Activated CD8-positive, alpha-beta T cell treated with anti-CD3 and anti-CD28 coated beads, Interleukin-2, amount 10 ng/mL, durations not matched to agents 7 days and 5 days (primary cell): Measurements from ENCODE around the gene NRP1. TPM values are rescaled to one million over a fixed set of nuclear protein-coding genes. Genes with fewer than 3 reads are reported as not detected.
A peak's percentile ranks its signal among the peaks of the same experiment; 100 is the strongest.
"Not testable (repeated sequence)": the region's sequence is repeated elsewhere in the genome, so short reads cannot be mapped to it uniquely, and the experiment has no call there.

Source experiments
- ATAC-seq: fragments of 150-1000 bp; cut with Tn5 transposase; one replicate; pipeline ENCODE4 v1.10.0; 2021; ENCODE audit warnings: moderate library complexity
- CTCF ChIA-PET: fragments of 350-600 bp; sonication (Branson Sonifier 250); formaldehyde crosslinking; loops from one replicate; lab custom pipeline; 2021; ENCODE audit warnings: antibody characterized with exemption; lab: Charles Lee
- POLR2A ChIA-PET: fragments of 350-600 bp; sonication (Branson Sonifier 250); formaldehyde crosslinking; loops from one replicate; lab custom pipeline; 2021; ENCODE audit warnings: antibody characterized with exemption; lab: Charles Lee
- DNase-seq: peaks from one replicate; pipeline ENCODE4 v3.0.0-alpha.2; 2020
- H3K27ac Mint-ChIP-seq: one replicate; pipeline ENCODE4 v1.8.0; 2021; ENCODE audit warnings: mild to moderate bottlenecking, mixed read lengths
- H3K27me3 Mint-ChIP-seq: one replicate; pipeline ENCODE4 v1.8.0; 2021; ENCODE audit warnings: low read depth, mixed read lengths
- H3K36me3 Mint-ChIP-seq: one replicate; pipeline ENCODE4 v1.8.0; 2021; ENCODE audit warnings: low read depth, mixed read lengths
- H3K4me1 Mint-ChIP-seq: one replicate; pipeline ENCODE4 v1.8.0; 2021; ENCODE audit warnings: low read depth, mixed read lengths
- H3K4me3 Mint-ChIP-seq: one replicate; pipeline ENCODE4 v1.8.0; 2021; ENCODE audit warnings: mild to moderate bottlenecking, mixed read lengths
- H3K9me3 Mint-ChIP-seq: one replicate; pipeline ENCODE4 v1.8.0; 2022; ENCODE audit warnings: mixed read lengths; ENCODE audit not compliant: insufficient read depth
- total RNA-seq, 2 experiments: library from RNA; stranded (reverse); gene quantifications; one replicate each; pipeline ENCODE4 v1.2.3, GENCODE V29; 2021

Gene NRP1
- under 1 TPM; 0.11 to 0.23 TPM for total RNA-seq

GRCh38 chr10:33334153-33334804 lies at the start of gene NRP1:
NRP1 (minus strand) TSS chr10:33334667; CDS start chr10:33334382, 285 bp downstream.
- Mint-ChIP-seq H3K27ac (no peak within 1 kb of the TSS), H3K27me3 (peaks cover 72% of the 10 kb centered on the region), H3K36me3 (no peaks in the 10 kb centered on the region), H3K9me3 (no peaks in the 10 kb centered on the region), H3K4me3 (peak within 1 kb of the TSS; percentile 70), H3K4me1 (peaks cover 23% of the 10 kb centered on the region)
- CTCF ChIA-PET: interaction anchor here (0.8 to 1.5 kb wide), 5 partner anchors 9 to 141 kb away, joined by 3 to 4 read pairs (median 3); no protein-coding TSS in a partner anchor
- DNase-seq: no peak
- POLR2A ChIA-PET: no interaction called here
- peak; percentile 58 for ATAC-seq

- H3K27ac Mint-ChIP-seq, H3K4me1 Mint-ChIP-seq, H3K27me3 Mint-ChIP-seq, H3K9me3 Mint-ChIP-seq, H3K36me3 Mint-ChIP-seq, H3K4me3 Mint-ChIP-seq, DNase-seq, POLR2A ChIA-PET, ATAC-seq, CTCF ChIA-PET: not testable (repeated sequence)
Measured at GRCh38 chr10:33384201-33384600, 49.7 kb upstream of the NRP1 start.

DNA sequence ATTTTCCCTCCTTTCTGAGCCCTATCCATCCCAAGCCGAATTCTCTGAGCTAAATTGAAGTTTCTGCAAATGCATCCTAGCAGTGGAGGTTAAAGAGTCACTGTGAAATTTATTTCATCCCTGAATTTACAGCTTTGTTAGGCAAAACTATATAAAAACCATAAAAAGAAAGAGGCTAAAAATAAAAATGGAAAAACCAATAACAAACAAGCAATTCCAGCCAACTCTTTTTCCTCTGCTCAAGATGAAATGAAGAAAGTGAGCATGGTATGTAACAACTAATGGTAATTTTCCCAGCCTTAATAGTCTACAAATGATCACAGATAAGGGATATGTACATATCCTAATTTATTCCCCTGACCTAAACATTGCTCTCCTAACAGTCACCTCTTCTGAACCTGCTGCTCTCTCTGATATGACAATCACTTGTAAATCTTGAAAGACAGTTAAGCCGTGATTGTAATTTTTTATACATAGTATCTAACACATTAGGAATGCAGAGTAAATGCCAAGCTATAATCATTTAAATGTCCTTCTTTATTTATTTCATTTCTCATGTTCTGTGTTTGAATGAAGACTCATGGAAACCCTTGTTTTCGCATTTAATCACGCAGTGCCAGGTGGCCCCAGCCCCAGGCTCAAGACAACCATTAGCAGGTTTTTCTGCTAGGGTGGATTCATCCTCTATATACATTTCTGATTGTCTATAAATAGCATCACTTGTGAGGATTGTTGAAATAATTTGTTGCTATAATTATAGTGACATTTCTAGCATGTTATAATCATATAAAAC lies 48.6 kb upstream of the NRP1 start:
- ChIA-PET CTCF (interaction anchor here (0.6 kb wide), 1 partner anchor 357 kb away, joined by 4 read pairs; no protein-coding TSS in a partner anchor), POLR2A (no interaction called here)
- Mint-ChIP-seq H3K27ac (no peak overlapping the region), H3K4me1 (no peaks in the 10 kb centered on the region), H3K27me3 (peaks cover 4% of the 10 kb centered on the region), H3K4me3 (no peak overlapping the region), H3K36me3 (no peaks in the 10 kb centered on the region), H3K9me3 (no peaks in the 10 kb centered on the region)
- no peak for DNase-seq
- no peak for ATAC-seq

GRCh38 chr10:33382216-33382600 lies 47.7 kb upstream of the NRP1 start:
- ATAC-seq (no peak), DNase-seq (no peak)
- no peaks in the 10 kb centered on the region for H3K4me1 Mint-ChIP-seq
- H3K4me3 Mint-ChIP-seq: no peak overlapping the region
- ChIA-PET CTCF (no interaction called here), POLR2A (interaction anchor here (1.2 kb wide), 1 partner anchor 11 kb away, joined by 6 read pairs; no protein-coding TSS in a partner anchor)
- no peaks in the 10 kb centered on the region for H3K9me3 Mint-ChIP-seq
- H3K27me3 Mint-ChIP-seq: peaks cover 4% of the 10 kb centered on the region
- H3K27ac Mint-ChIP-seq: no peak overlapping the region
- no peaks in the 10 kb centered on the region for H3K36me3 Mint-ChIP-seq

DNA sequence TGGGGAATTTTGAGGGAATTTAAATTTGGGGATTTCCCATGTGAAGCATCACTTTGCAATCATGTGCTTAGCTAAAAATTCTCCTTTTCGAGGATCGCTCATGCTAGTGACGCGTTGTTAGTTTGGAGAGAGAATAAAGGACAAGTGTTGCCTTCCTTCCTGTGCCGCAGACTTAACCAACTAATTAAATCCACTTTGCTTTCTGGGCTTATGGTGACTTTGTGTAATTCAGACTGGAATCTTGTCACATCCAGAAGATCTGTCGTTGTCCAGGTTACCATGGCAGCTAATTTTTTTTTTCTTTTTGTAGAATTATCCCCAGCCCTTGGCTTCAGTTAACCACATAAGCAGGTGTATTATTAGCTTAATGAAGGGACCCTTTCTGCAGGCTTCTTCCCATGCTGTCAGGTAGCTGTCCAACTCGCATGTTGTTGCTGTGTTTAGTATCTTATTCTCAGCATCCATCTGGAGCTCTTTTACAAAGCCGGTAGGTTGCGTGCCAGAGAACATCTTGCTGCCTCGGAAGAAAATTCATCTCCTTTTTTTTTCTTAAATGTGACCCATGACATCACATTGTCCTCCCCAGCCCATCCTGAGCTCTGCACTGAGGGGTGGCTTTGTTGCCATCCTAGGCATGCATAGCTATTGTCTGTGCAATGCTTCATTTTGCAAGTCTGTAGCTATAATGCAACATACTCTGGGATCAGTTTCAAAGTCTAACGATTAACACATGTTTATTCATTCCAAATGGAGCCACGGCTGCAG lies 47.2 kb upstream of the NRP1 start:
- ChIA-PET POLR2A (interaction anchor here (1.2 kb wide), 1 partner anchor 11 kb away, joined by 6 read pairs; no protein-coding TSS in a partner anchor), CTCF (interaction anchor here (1.2 kb wide), 1 partner anchor 51 kb away, joined by 4 read pairs; no protein-coding TSS in a partner anchor)
- H3K27ac Mint-ChIP-seq: no peak overlapping the region
- ATAC-seq (no peak), DNase-seq (no peak)
- no peak overlapping the region for H3K4me3 Mint-ChIP-seq
- peaks cover 4% of the 10 kb centered on the region for H3K27me3 Mint-ChIP-seq
- no peaks in the 10 kb centered on the region for H3K4me1 Mint-ChIP-seq
- H3K36me3 Mint-ChIP-seq: no peaks in the 10 kb centered on the region
- no peaks in the 10 kb centered on the region for H3K9me3 Mint-ChIP-seq

- H3K9me3 Mint-ChIP-seq: no peaks in the 10 kb centered on the region
- ChIA-PET POLR2A (no interaction called here), CTCF (no interaction called here)
- H3K4me1 Mint-ChIP-seq: no peaks in the 10 kb centered on the region
- no peak overlapping the region for H3K4me3 Mint-ChIP-seq
- DNase-seq: no peak
- H3K27ac Mint-ChIP-seq: no peak overlapping the region
- no peaks in the 10 kb centered on the region for H3K27me3 Mint-ChIP-seq
- no peaks in the 10 kb centered on the region for H3K36me3 Mint-ChIP-seq
- no peak for ATAC-seq
Measured at GRCh38 chr10:33377658-33378025, 43.2 kb upstream of the NRP1 start.

- Mint-ChIP-seq H3K27me3 (no peaks in the 10 kb centered on the region), H3K27ac (no peak overlapping the region), H3K9me3 (no peaks in the 10 kb centered on the region), H3K4me1 (no peaks in the 10 kb centered on the region), H3K4me3 (no peak overlapping the region), H3K36me3 (no peaks in the 10 kb centered on the region)
- POLR2A ChIA-PET: no interaction called here
- ATAC-seq (no peak), DNase-seq (no peak)
- CTCF ChIA-PET: no interaction called here
Measured at GRCh38 chr10:33376976-33377657, 42.6 kb upstream of the NRP1 start.

- ChIA-PET POLR2A (no interaction called here), CTCF (no interaction called here)
- Mint-ChIP-seq H3K9me3 (no peaks in the 10 kb centered on the region), H3K27ac (no peak overlapping the region), H3K36me3 (no peaks in the 10 kb centered on the region), H3K27me3 (no peaks in the 10 kb centered on the region), H3K4me1 (no peaks in the 10 kb centered on the region), H3K4me3 (no peak overlapping the region)
- DNase-seq: no peak
- ATAC-seq: no peak
Measured at GRCh38 chr10:33376476-33376875, 42.0 kb upstream of the NRP1 start.

GRCh38 chr10:33373263-33373662 lies 38.8 kb upstream of the NRP1 start:
- Mint-ChIP-seq H3K36me3 (no peaks in the 10 kb centered on the region), H3K27me3 (no peaks in the 10 kb centered on the region), H3K27ac (no peak overlapping the region), H3K9me3 (no peaks in the 10 kb centered on the region), H3K4me3 (no peak overlapping the region), H3K4me1 (no peaks in the 10 kb centered on the region)
- no peak for ATAC-seq
- ChIA-PET POLR2A (no interaction called here), CTCF (no interaction called here)
- no peak for DNase-seq

DNA sequence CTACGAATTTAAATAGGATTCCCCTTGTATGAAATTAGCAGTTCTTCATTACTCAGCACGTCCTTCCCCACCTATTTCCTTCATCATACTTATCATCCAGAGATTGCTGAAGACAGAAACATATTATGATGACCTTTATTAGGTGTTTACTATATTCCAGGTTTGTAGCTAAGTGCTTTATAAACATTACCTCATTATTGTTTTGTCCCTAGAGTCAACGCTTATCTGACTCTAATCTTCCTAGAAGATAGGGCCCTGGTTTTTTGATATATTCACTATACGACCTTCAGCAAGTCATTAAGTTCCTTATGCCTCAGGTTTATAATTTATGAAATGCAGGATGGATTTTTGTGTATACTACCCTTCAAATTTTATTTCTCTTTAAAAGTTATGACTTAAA lies 36.8 kb upstream of the NRP1 start:
- no peak for DNase-seq

GRCh38 chr10:33370434-33370930 lies 36.0 kb upstream of the NRP1 start:
- ATAC-seq (no peak), DNase-seq (no peak)
- Mint-ChIP-seq H3K36me3 (no peaks in the 10 kb centered on the region), H3K9me3 (no peaks in the 10 kb centered on the region), H3K27me3 (no peaks in the 10 kb centered on the region), H3K4me3 (no peak overlapping the region), H3K4me1 (peaks cover 6% of the 10 kb centered on the region), H3K27ac (no peak overlapping the region)
- CTCF ChIA-PET: no interaction called here
- POLR2A ChIA-PET: interaction anchor here (0.9 kb wide), 1 partner anchor 11 kb away, joined by 6 read pairs; no protein-coding TSS in a partner anchor

More for the DNA sequence above, 36.8 kb upstream of the NRP1 start:
- no peak for ATAC-seq
- no peaks in the 10 kb centered on the region for H3K9me3 Mint-ChIP-seq
- no peaks in the 10 kb centered on the region for H3K4me1 Mint-ChIP-seq
- no peak overlapping the region for H3K4me3 Mint-ChIP-seq
- ChIA-PET CTCF (no interaction called here), POLR2A (interaction anchor here (0.9 kb wide), 1 partner anchor 11 kb away, joined by 6 read pairs; no protein-coding TSS in a partner anchor)
- H3K27ac Mint-ChIP-seq: no peak overlapping the region
- no peaks in the 10 kb centered on the region for H3K36me3 Mint-ChIP-seq
- no peaks in the 10 kb centered on the region for H3K27me3 Mint-ChIP-seq
